Hepatocyte (in vitro differentiated cells): ENCODE data around the gene PAWR. TPM values are rescaled to one million over a fixed set of nuclear protein-coding genes. Genes with fewer than 3 reads are reported as not detected.

Experiments used
- DNase-seq: peaks from one replicate; pipeline ENCODE4 v3.0.0-alpha.2; 2016; ENCODE audit warnings: low spot score
- H2AFZ ChIP-seq: fragments of 200-600 bp; sonication (generic); 2 replicates; pipeline ENCODE4 v1.6.0; 2016; ENCODE audit warnings: antibody characterized with exemption, mild to moderate bottlenecking
- H3K27ac ChIP-seq: fragments of 200-600 bp; sonication (generic); 2 replicates; pipeline ENCODE4 v1.5.1; 2016; ENCODE audit warnings: mild to moderate bottlenecking
- H3K27me3 ChIP-seq: fragments of 200-600 bp; sonication (generic); 2 replicates; pipeline ENCODE4 v1.6.1; 2016
- H3K36me3 ChIP-seq: fragments of 200-600 bp; sonication (generic); replicated peaks from 2 replicates; pipeline ENCODE4 v1.5.1; 2016; ENCODE audit warnings: low read depth; ENCODE audit not compliant: insufficient read depth
- H3K4me1 ChIP-seq: fragments of 200-600 bp; sonication (generic); 2 replicates; pipeline ENCODE4 v1.5.1; 2016; ENCODE audit warnings: mild to moderate bottlenecking, moderate library complexity; ENCODE audit not compliant: insufficient read depth
- H3K4me2 ChIP-seq: fragments of 200-600 bp; sonication (generic); 2 replicates; pipeline ENCODE4 v1.6.0; 2016
- H3K4me3 ChIP-seq: fragments of 200-600 bp; sonication (generic); 2 replicates; pipeline ENCODE4 v1.5.1; 2016; ENCODE audit warnings: mild to moderate bottlenecking
- H3K79me2 ChIP-seq: fragments of 200-600 bp; sonication (generic); 2 replicates; pipeline ENCODE4 v1.6.0; 2017; ENCODE audit warnings: mild to moderate bottlenecking
- H3K9me2 ChIP-seq: fragments of 200-600 bp; sonication (generic); replicated peaks from 2 replicates; pipeline ENCODE4 v1.6.0; 2017; ENCODE audit warnings: mild to moderate bottlenecking; ENCODE audit not compliant: insufficient read depth
- H3K9me3 ChIP-seq: fragments of 200-600 bp; sonication (generic); 2 replicates; pipeline ENCODE4 v1.5.1; 2016; ENCODE audit warnings: low read depth, mild to moderate bottlenecking
- H4K20me1 ChIP-seq: fragments of 200-600 bp; sonication (generic); 2 replicates; pipeline ENCODE4 v1.6.0; 2016; ENCODE audit warnings: mild to moderate bottlenecking; ENCODE audit not compliant: insufficient read depth, poor library complexity, severe bottlenecking
- CTCF ChIP-seq: fragments of 200-600 bp; sonication (generic); IDR thresholded peaks from 2 replicates; pipeline ENCODE4 v1.5.1; 2016; ENCODE audit warnings: antibody characterized with exemption, mild to moderate bottlenecking; ENCODE audit not compliant: poor library complexity
- EZH2 ChIP-seq: fragments of 200-600 bp; sonication (generic); IDR thresholded peaks from 2 replicates; pipeline ENCODE4 v1.6.1; 2016; ENCODE audit warnings: antibody characterized with exemption, mild to moderate bottlenecking, borderline replicate concordance
- EZH2phosphoT487 ChIP-seq: fragments of 200-600 bp; sonication (generic); IDR thresholded peaks from one replicate; pipeline ENCODE4 v1.6.1; 2018; ENCODE audit warnings: antibody characterized with exemption, mild to moderate bottlenecking, low read depth, moderate library complexity; ENCODE audit not compliant: unreplicated experiment, severe bottlenecking
- WGBS: methylation state at CpG from one replicate; pipeline ENCODE4 v1.1.6; 2016; ENCODE audit warnings: low lambda C conversion rate; ENCODE audit errors: missing lambda C conversion rate; 5-methylcytosine and 5-hydroxymethylcytosine counted together
- polyA plus RNA-seq: library from polyadenylated mRNA; unstranded; fragments of >200 nt; fragmentation: Nextera tagmentation; extraction: Ambion mirVana; gene quantifications from 2 replicates; pipeline ENCODE4 v1.2.1, GENCODE V29; 2016
- total RNA-seq: library from RNA; depleted of rRNA; stranded (reverse); fragments of >200 nt; gene quantifications from 2 replicates; pipeline ENCODE4 v1.2.3, GENCODE V29; 2014

Gene PAWR
- total and polyA plus RNA-seq, 2 experiments from 2014 or later: 40.5 to 54.9 TPM

- Histone ChIP-seq H3K27me3 (no peaks in the 10 kb centered on the region), H3K4me2 (no peak overlapping the region), H3K79me2 (peaks cover 98% of the 10 kb centered on the region), H3K4me3 (no peak overlapping the region), H3K9me2 (no peaks in the 10 kb centered on the region), H2AFZ (no peak overlapping the region), H3K4me1 (peaks cover 4% of the 10 kb centered on the region), H3K9me3 (no peaks in the 10 kb centered on the region), H4K20me1 (peaks cover 3% of the 10 kb centered on the region), H3K27ac (no peak overlapping the region), H3K36me3 (no peaks in the 10 kb centered on the region)
- WGBS: 59% methylated on average over 1 of the region's 1 CpG
- no peak for TF ChIP-seq CTCF
- TF ChIP-seq EZH2: no peak
- TF ChIP-seq EZH2phosphoT487: no peak
- DNase-seq: no peak
Observed at GRCh38 chr12:79682593-79682992, 8.2 kb downstream of the PAWR start.

- H3K9me3 ChIP-seq: no peaks in the 10 kb centered on the region
- WGBS: 92% methylated on average over 2 of the region's 2 CpGs
- no peaks in the 10 kb centered on the region for H3K9me2 ChIP-seq
- peaks cover 98% of the 10 kb centered on the region for H3K79me2 ChIP-seq
- H3K4me1 ChIP-seq: peaks cover 3% of the 10 kb centered on the region
- DNase-seq: no peak
- H3K4me2 ChIP-seq: no peak overlapping the region
- peaks cover 12% of the 10 kb centered on the region for H4K20me1 ChIP-seq
- H3K27me3 ChIP-seq: no peaks in the 10 kb centered on the region
- TF ChIP-seq CTCF: no peak
- TF ChIP-seq EZH2: no peak
- TF ChIP-seq EZH2phosphoT487: no peak
- no peak overlapping the region for H2AFZ ChIP-seq
- no peak overlapping the region for H3K4me3 ChIP-seq
- no peak overlapping the region for H3K27ac ChIP-seq
- no peaks in the 10 kb centered on the region for H3K36me3 ChIP-seq
Observed at GRCh38 chr12:79681008-79681590, 9.7 kb downstream of the PAWR start.

GRCh38 chr12:79680051-79680450, 10.7 kb downstream of the PAWR start:
- H3K4me1 ChIP-seq: peaks cover 3% of the 10 kb centered on the region
- H3K4me2 ChIP-seq: no peak overlapping the region
- H3K36me3 ChIP-seq: no peaks in the 10 kb centered on the region
- WGBS: 90% methylated on average over 4 of the region's 4 CpGs
- no peaks in the 10 kb centered on the region for H3K9me3 ChIP-seq
- H3K27me3 ChIP-seq: no peaks in the 10 kb centered on the region
- no peak overlapping the region for H3K4me3 ChIP-seq
- TF ChIP-seq CTCF: no peak
- H4K20me1 ChIP-seq: peaks cover 12% of the 10 kb centered on the region
- H3K27ac ChIP-seq: no peak overlapping the region
- H2AFZ ChIP-seq: no peak overlapping the region
- no peak for DNase-seq
- peaks cover 98% of the 10 kb centered on the region for H3K79me2 ChIP-seq
- H3K9me2 ChIP-seq: no peaks in the 10 kb centered on the region

GRCh38 chr12:79678306-79678705, 12.5 kb downstream of the PAWR start:
- H3K4me1 ChIP-seq: peaks cover 3% of the 10 kb centered on the region
- peaks cover 12% of the 10 kb centered on the region for H4K20me1 ChIP-seq
- no peaks in the 10 kb centered on the region for H3K9me3 ChIP-seq
- no peak overlapping the region for H2AFZ ChIP-seq
- no peaks in the 10 kb centered on the region for H3K27me3 ChIP-seq
- H3K4me2 ChIP-seq: no peak overlapping the region
- DNase-seq: no peak
- TF ChIP-seq EZH2 (no peak), EZH2phosphoT487 (no peak), CTCF (no peak)
- H3K4me3 ChIP-seq: no peak overlapping the region
- no peaks in the 10 kb centered on the region for H3K9me2 ChIP-seq
- peaks cover 98% of the 10 kb centered on the region for H3K79me2 ChIP-seq
- H3K27ac ChIP-seq: no peak overlapping the region
- H3K36me3 ChIP-seq: no peaks in the 10 kb centered on the region
